A549 (cell line): Measurements from ENCODE around the gene GLA.

Source experiments
- BHLHE40 ChIP-seq: IDR thresholded peaks from 2 replicates; pipeline ENCODE4 v1.6.1; 2012; ENCODE audit warnings: low read depth, low read length, inconsistent platforms
- ESRRA ChIP-seq: fragments of 150-350 bp; IDR thresholded peaks from 2 replicates; pipeline ENCODE4 v1.6.1; 2014; ENCODE audit warnings: mild to moderate bottlenecking, low read length, borderline replicate concordance
- HOXA7 ChIP-seq: fragments of 250-450 bp; sonication (Bioruptor Pico); IDR thresholded peaks from 2 replicates; pipeline ENCODE4 v1.5.0; 2020; ENCODE audit warnings: mild to moderate bottlenecking, moderate library complexity
- JUN ChIP-seq, 2 experiments: fragments of >200 bp; sonication (Bioruptor Twin); formaldehyde crosslinking; IDR thresholded peaks; 2 replicates in 1 of 2; 3 replicates in 1 of 2; pipeline ENCODE4 v1.6.1; 2016 to 2017
- KDM1A ChIP-seq: fragments of 200-600 bp; sonication (generic); IDR thresholded peaks from 2 replicates; pipeline ENCODE4 v1.6.1; 2016; ENCODE audit warnings: low read depth, mild to moderate bottlenecking
- POLR2A ChIP-seq: IDR thresholded peaks from 2 replicates; pipeline ENCODE4 v1.6.1; 2012; ENCODE audit warnings: mild to moderate bottlenecking, low read length
- POLR2AphosphoS2 ChIP-seq: conservative IDR thresholded peaks from 2 replicates; pipeline ENCODE4 v1.6.1; 2012; ENCODE audit warnings: low read length, improper control_type of control experiment, inconsistent platforms
- RAD21 ChIP-seq, 2 experiments: fragments of >200 bp in 1 of 2; sonication (Bioruptor Twin) in 1 of 2; formaldehyde crosslinking in 1 of 2; IDR thresholded peaks in 1 of 2; conservative IDR thresholded peaks in 1 of 2; 2 replicates in 1 of 2; 3 replicates in 1 of 2; pipeline ENCODE4 v1.6.1; 2012 to 2018; ENCODE audit warnings: inconsistent platforms in 1 of 2
- SMC3 ChIP-seq: fragments of >200 bp; sonication (Bioruptor Twin); formaldehyde crosslinking; IDR thresholded peaks from 3 replicates; pipeline ENCODE4 v1.6.1; 2018; ENCODE audit warnings: inconsistent platforms
- TF ChIP-seq, protein P1 (sequence below): IDR thresholded peaks from 2 replicates; pipeline ENCODE4 v1.6.1; 2012; ENCODE audit warnings: low read depth, borderline replicate concordance
- TF ChIP-seq, protein P2 (sequence below): fragments of >200 bp; sonication (Bioruptor Twin); formaldehyde crosslinking; IDR thresholded peaks from 3 replicates; pipeline ENCODE4 v1.5.1; 2016
- TF ChIP-seq, protein P3 (sequence below): IDR thresholded peaks from 2 replicates; pipeline ENCODE4 v1.6.1; 2012
- TF ChIP-seq, protein P4 (sequence below): fragments of 450-650 bp; IDR thresholded peaks from 2 replicates; pipeline ENCODE4 v1.6.1; 2014; ENCODE audit warnings: antibody characterized with exemption

DNA sequence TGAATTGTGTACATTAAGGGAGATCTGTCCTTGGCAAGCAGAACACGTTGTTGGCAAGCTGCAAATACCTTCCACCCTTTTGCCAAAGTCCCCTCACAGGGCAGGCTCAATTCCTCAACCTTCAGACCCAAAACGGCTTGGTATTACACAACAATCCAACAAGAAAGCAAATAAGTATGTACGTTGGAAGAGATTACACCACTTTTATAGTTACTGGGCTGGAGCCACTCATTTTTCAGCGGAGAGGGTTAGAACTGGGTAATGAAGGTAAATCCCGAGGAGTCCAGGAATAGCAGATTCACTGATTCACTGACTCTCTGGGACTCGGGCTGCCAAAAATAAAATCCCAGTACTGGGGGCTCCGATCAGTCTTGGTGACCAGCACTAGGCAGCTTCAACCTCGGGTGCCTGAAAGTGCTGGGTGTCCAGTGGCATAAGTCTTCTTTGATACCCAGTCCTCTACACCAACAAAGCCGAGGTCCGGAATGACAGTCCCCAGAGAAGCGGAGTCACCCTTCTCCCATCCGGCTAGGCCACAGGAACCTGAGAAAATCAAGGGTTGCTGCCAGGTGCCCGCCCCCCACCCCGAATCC lies 59.8 kb downstream of the GLA start:
- TF ChIP-seq HOXA7 (CRISPR knock-in tag) = no peak
- TF ChIP-seq, protein P1, sequence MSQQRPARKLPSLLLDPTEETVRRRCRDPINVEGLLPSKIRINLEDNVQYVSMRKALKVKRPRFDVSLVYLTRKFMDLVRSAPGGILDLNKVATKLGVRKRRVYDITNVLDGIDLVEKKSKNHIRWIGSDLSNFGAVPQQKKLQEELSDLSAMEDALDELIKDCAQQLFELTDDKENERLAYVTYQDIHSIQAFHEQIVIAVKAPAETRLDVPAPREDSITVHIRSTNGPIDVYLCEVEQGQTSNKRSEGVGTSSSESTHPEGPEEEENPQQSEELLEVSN = no peak
- no peak for TF ChIP-seq POLR2A
- no peak for TF ChIP-seq ESRRA
- TF ChIP-seq BHLHE40 = no peak
- no peak for TF ChIP-seq JUN (IDR thresholded peaks at IDR 0.05)
- TF ChIP-seq KDM1A = no peak
- TF ChIP-seq, protein P2, sequence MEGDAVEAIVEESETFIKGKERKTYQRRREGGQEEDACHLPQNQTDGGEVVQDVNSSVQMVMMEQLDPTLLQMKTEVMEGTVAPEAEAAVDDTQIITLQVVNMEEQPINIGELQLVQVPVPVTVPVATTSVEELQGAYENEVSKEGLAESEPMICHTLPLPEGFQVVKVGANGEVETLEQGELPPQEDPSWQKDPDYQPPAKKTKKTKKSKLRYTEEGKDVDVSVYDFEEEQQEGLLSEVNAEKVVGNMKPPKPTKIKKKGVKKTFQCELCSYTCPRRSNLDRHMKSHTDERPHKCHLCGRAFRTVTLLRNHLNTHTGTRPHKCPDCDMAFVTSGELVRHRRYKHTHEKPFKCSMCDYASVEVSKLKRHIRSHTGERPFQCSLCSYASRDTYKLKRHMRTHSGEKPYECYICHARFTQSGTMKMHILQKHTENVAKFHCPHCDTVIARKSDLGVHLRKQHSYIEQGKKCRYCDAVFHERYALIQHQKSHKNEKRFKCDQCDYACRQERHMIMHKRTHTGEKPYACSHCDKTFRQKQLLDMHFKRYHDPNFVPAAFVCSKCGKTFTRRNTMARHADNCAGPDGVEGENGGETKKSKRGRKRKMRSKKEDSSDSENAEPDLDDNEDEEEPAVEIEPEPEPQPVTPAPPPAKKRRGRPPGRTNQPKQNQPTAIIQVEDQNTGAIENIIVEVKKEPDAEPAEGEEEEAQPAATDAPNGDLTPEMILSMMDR = no peak
- no peak for TF ChIP-seq RAD21 (conservative IDR thresholded peaks at IDR 0.05 in 1 of 2, IDR thresholded peaks at IDR 0.05 in 1 of 2)
- TF ChIP-seq, protein P3, sequence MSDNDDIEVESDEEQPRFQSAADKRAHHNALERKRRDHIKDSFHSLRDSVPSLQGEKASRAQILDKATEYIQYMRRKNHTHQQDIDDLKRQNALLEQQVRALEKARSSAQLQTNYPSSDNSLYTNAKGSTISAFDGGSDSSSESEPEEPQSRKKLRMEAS = no peak
- TF ChIP-seq, protein P4, sequence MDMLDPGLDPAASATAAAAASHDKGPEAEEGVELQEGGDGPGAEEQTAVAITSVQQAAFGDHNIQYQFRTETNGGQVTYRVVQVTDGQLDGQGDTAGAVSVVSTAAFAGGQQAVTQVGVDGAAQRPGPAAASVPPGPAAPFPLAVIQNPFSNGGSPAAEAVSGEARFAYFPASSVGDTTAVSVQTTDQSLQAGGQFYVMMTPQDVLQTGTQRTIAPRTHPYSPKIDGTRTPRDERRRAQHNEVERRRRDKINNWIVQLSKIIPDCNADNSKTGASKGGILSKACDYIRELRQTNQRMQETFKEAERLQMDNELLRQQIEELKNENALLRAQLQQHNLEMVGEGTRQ = no peak
- no peak for TF ChIP-seq SMC3
- TF ChIP-seq POLR2AphosphoS2 = no peak
